C4-2B (cell line): ENCODE measurements around the gene CDC20.
A peak's percentile ranks its signal among the peaks of the same experiment; 100 is the strongest.

ENCODE experiments used
- CTCF ChIP-seq: fragments of 450-650 bp; conservative IDR thresholded peaks from 2 replicates; pipeline ENCODE4 v1.5.1; 2017; ENCODE audit warnings: mild to moderate bottlenecking
- ZFX ChIP-seq: fragments of 450-650 bp; IDR thresholded peaks from 2 replicates; pipeline ENCODE4 v1.6.1; 2017

- TF ChIP-seq CTCF (peak; percentile 77), ZFX (0 out of 2 replicates have a peak, but pooled peaks have one; percentile 20)
Measured at GRCh38 chr1:43358121-43358745, 548 bp upstream of the CDC20 start.
